Peyer's patch (tissue), 4 donors: ENCODE data around the gene PTRH1.

Experiments
- CTCF ChIP-seq, 6 experiments: fragments of 450-650 bp in 4 of 6; fragments of 200-600 bp in 2 of 6; sonication (generic) in 1 of 6; IDR thresholded peaks; one replicate each; pipeline ENCODE4 v1.5.1; 2017 to 2019; ENCODE audit warnings: antibody characterized with exemption in 6 of 6, mild to moderate bottlenecking in 3 of 6, moderate library complexity in 1 of 6
- POLR2A ChIP-seq, 2 donors: fragments of 450-650 bp; IDR thresholded peaks; one replicate each; pipeline ENCODE4 v1.5.1; 2017; ENCODE audit warnings: antibody characterized with exemption in 2 of 2, mild to moderate bottlenecking in 2 of 2, moderate library complexity in 2 of 2

GRCh38 chr9:127703289-127703946 lies 12.0 kb downstream of the PTRH1 start:
- TF ChIP-seq CTCF (IDR thresholded peaks at IDR 0.05) (no peak), POLR2A (IDR thresholded peaks at IDR 0.05) (no peak)
